Neural cell (in vitro differentiated cells): ENCODE measurements around the gene USP17L26. TPM values are rescaled to one million over a fixed set of nuclear protein-coding genes. Genes with fewer than 3 reads are reported as not detected.
"Not testable (repeated sequence)": the region's sequence is repeated elsewhere in the genome, so short reads cannot be mapped to it uniquely, and the experiment has no call there.

Experiments
- H2AFZ ChIP-seq: fragments of 200-600, 300-800 bp; sonication (generic), shearing (Covaris generic); 2 replicates; pipeline ENCODE4 v1.6.0; 2014; ENCODE audit warnings: low read depth, mild to moderate bottlenecking, antibody characterized with exemption, low read length, moderate library complexity
- H3F3A ChIP-seq: fragments of 200-600 bp; shearing (Covaris generic); 2 replicates; pipeline ENCODE4 v1.6.1; 2016; ENCODE audit warnings: mild to moderate bottlenecking, moderate library complexity, mixed read lengths, antibody characterized with exemption, low read length; ENCODE audit not compliant: insufficient read depth, poor library complexity, severe bottlenecking
- H3K27ac ChIP-seq: fragments of 200-600, 300-800 bp; sonication (generic), shearing (Covaris generic); 2 replicates; pipeline ENCODE4 v1.5.1; 2014; ENCODE audit warnings: mild to moderate bottlenecking, low read length, moderate library complexity
- H3K27me3 ChIP-seq: fragments of 300-800, 200-600 bp; sonication (generic), shearing (Covaris generic); 2 replicates; pipeline ENCODE4 v1.6.0; 2014; ENCODE audit warnings: mild to moderate bottlenecking, low read depth, low read length, moderate library complexity; ENCODE audit not compliant: insufficient read depth
- H3K36me3 ChIP-seq: fragments of 300-800, 200-600 bp; sonication (generic), shearing (Covaris generic); 2 replicates; pipeline ENCODE4 v1.5.1; 2014; ENCODE audit warnings: mild to moderate bottlenecking, antibody characterized with exemption, low read length, moderate library complexity; ENCODE audit not compliant: insufficient read depth
- H3K4me2 ChIP-seq: fragments of 300-800, 200-600 bp; sonication (generic), shearing (Covaris generic); 2 replicates; pipeline ENCODE4 v1.6.0; 2014; ENCODE audit warnings: mild to moderate bottlenecking, low read length
- H3K4me3 ChIP-seq: fragments of 300-800, 200-600 bp; sonication (generic), shearing (Covaris generic); 2 replicates; pipeline ENCODE4 v1.5.1; 2014; ENCODE audit warnings: mild to moderate bottlenecking, low read length, moderate library complexity
- H3K79me2 ChIP-seq: fragments of 200-600 bp; shearing (Covaris generic); replicated peaks from 2 replicates; pipeline ENCODE4 v1.6.0; 2014; ENCODE audit warnings: mild to moderate bottlenecking, low read length, moderate library complexity; ENCODE audit not compliant: insufficient read depth
- H3K9ac ChIP-seq: fragments of 300-800, 200-600 bp; sonication (generic), shearing (Covaris generic); 2 replicates; pipeline ENCODE4 v1.6.1; 2016; ENCODE audit warnings: mild to moderate bottlenecking, low read length, mixed read lengths
- H3K9me2 ChIP-seq: fragments of 200-600 bp; shearing (Covaris generic); 2 replicates; pipeline ENCODE4 v1.6.1; 2016; ENCODE audit warnings: mild to moderate bottlenecking, low read length, mixed read lengths; ENCODE audit not compliant: insufficient read depth
- H3K9me3 ChIP-seq: fragments of 200-600, 300-800 bp; sonication (generic), shearing (Covaris generic); 2 replicates; pipeline ENCODE4 v1.6.1; 2016; ENCODE audit warnings: mild to moderate bottlenecking, mixed run types, low read length, moderate library complexity, mixed read lengths
- H4K20me1 ChIP-seq: fragments of 200-600 bp; shearing (Covaris generic); 2 replicates; pipeline ENCODE4 v1.6.1; 2016; ENCODE audit warnings: mild to moderate bottlenecking, mixed run types; ENCODE audit not compliant: insufficient read depth
- CTCF ChIP-seq: fragments of 450-650 bp; IDR thresholded peaks from 2 replicates; pipeline ENCODE4 v1.5.1; 2014; ENCODE audit warnings: antibody characterized with exemption, mild to moderate bottlenecking, moderate library complexity; ENCODE audit not compliant: poor library complexity, severe bottlenecking
- EP300 ChIP-seq: fragments of 450-650 bp; conservative IDR thresholded peaks from 2 replicates; pipeline ENCODE4 v1.6.1; 2014; ENCODE audit warnings: antibody characterized with exemption, mild to moderate bottlenecking, moderate library complexity; ENCODE audit not compliant: poor library complexity, severe bottlenecking
- EZH2 ChIP-seq: fragments of 200-600, 300-800 bp; shearing (Covaris generic), sonication (generic); IDR thresholded peaks from 2 replicates; pipeline ENCODE4 v1.6.1; 2014; ENCODE audit warnings: antibody characterized with exemption, low read length, borderline replicate concordance, mild to moderate bottlenecking; ENCODE audit not compliant: insufficient read depth, poor library complexity, severe bottlenecking
- MXI1 ChIP-seq: fragments of 450-650 bp; conservative IDR thresholded peaks from 2 replicates; pipeline ENCODE4 v1.6.1; 2014; ENCODE audit warnings: antibody characterized with exemption, mild to moderate bottlenecking; ENCODE audit not compliant: poor library complexity, severe bottlenecking
- POLR2AphosphoS5 ChIP-seq: IDR thresholded peaks from 2 replicates; pipeline ENCODE4 v1.6.1; 2012
- RAD21 ChIP-seq: fragments of 450-650 bp; conservative IDR thresholded peaks from 2 replicates; pipeline ENCODE4 v1.6.1; 2014; ENCODE audit warnings: antibody characterized with exemption, mild to moderate bottlenecking, moderate library complexity
- REST ChIP-seq: IDR thresholded peaks from 2 replicates; pipeline ENCODE4 v1.6.1; 2012; ENCODE audit warnings: borderline replicate concordance
- SMC3 ChIP-seq: fragments of 450-650 bp; conservative IDR thresholded peaks from 2 replicates; pipeline ENCODE4 v1.6.1; 2014; ENCODE audit warnings: antibody characterized with exemption, mild to moderate bottlenecking, moderate library complexity; ENCODE audit not compliant: poor library complexity
- TAF1 ChIP-seq: IDR thresholded peaks from 2 replicates; pipeline ENCODE4 v1.6.1; 2012; ENCODE audit warnings: low read depth
- polyA plus RNA-seq: library from polyadenylated mRNA; depleted of rRNA; stranded (reverse); fragments of >200 nt; gene quantifications from 2 replicates; pipeline ENCODE4 v1.2.3, GENCODE V29; 2014

The USP17L26 gene
- polyA plus RNA-seq, 1 donor from 2014 or later, result not detected

GRCh38 chr4:9353338-9353737, 18.9 kb downstream of the USP17L26 start, which contains the start of gene USP17L29:
Gene USP17L29 (plus strand): TSS chr4:9353638. CDS start chr4:9353638, 0 bp downstream.
- H3K27ac ChIP-seq, H3K79me2 ChIP-seq, H3K9ac ChIP-seq, H3K36me3 ChIP-seq, H3F3A ChIP-seq, H3K9me3 ChIP-seq, H3K27me3 ChIP-seq, H4K20me1 ChIP-seq, H3K4me3 ChIP-seq, H3K4me2 ChIP-seq, H2AFZ ChIP-seq, H3K9me2 ChIP-seq: not testable (repeated sequence)

GRCh38 chr4:9362829-9363228, 28.4 kb downstream of the USP17L26 start, which contains the start of gene USP17L30:
Gene USP17L30 (plus strand): TSS chr4:9363129. CDS start chr4:9363129, 0 bp downstream.
- not testable (repeated sequence) for H3K27ac ChIP-seq, H2AFZ ChIP-seq, H4K20me1 ChIP-seq, H3K36me3 ChIP-seq, H3K4me2 ChIP-seq, H3K9me2 ChIP-seq, H3F3A ChIP-seq, H3K9me3 ChIP-seq, H3K9ac ChIP-seq, H3K4me3 ChIP-seq, H3K79me2 ChIP-seq, H3K27me3 ChIP-seq

- H3K4me3 ChIP-seq, H3K9me3 ChIP-seq, H3K27me3 ChIP-seq, H3K9ac ChIP-seq, H3K36me3 ChIP-seq, H3K9me2 ChIP-seq, H3K4me2 ChIP-seq, H3F3A ChIP-seq, H3K79me2 ChIP-seq, H2AFZ ChIP-seq, H4K20me1 ChIP-seq, H3K27ac ChIP-seq: not testable (repeated sequence)
Observed at GRCh38 chr4:9379881-9380280, 45.4 kb downstream of the USP17L26 start.

GRCh38 chr4:9381012-9381534, 46.6 kb downstream of the USP17L26 start:
- H3K9ac ChIP-seq, H4K20me1 ChIP-seq, H3K9me3 ChIP-seq, H3K4me3 ChIP-seq, H3K27me3 ChIP-seq, H3K27ac ChIP-seq, H3K79me2 ChIP-seq, H2AFZ ChIP-seq, H3K4me2 ChIP-seq, H3F3A ChIP-seq, H3K9me2 ChIP-seq, H3K36me3 ChIP-seq: not testable (repeated sequence)

- TF ChIP-seq TAF1 (no peak), REST (no peak), EZH2 (no peak), SMC3 (no peak), CTCF (no peak), MXI1 (no peak), EP300 (no peak), POLR2AphosphoS5 (no peak), RAD21 (no peak)
- Histone ChIP-seq H2AFZ (no peak overlapping the region), H3K36me3 (no peaks in the 10 kb centered on the region), H3F3A (no peaks in the 10 kb centered on the region), H3K27me3 (no peaks in the 10 kb centered on the region), H3K27ac (no peak overlapping the region), H3K9ac (no peak overlapping the region), H4K20me1 (no peaks in the 10 kb centered on the region), H3K4me3 (no peak overlapping the region), H3K4me2 (no peak overlapping the region), H3K9me2 (no peaks in the 10 kb centered on the region), H3K79me2 (no peaks in the 10 kb centered on the region), H3K9me3 (no peaks in the 10 kb centered on the region)
Observed at GRCh38 chr4:9384126-9384525, 49.7 kb downstream of the USP17L26 start.
